ENCODE measurements around the gene SNRPD2.

Gene SNRPD2

DNA sequence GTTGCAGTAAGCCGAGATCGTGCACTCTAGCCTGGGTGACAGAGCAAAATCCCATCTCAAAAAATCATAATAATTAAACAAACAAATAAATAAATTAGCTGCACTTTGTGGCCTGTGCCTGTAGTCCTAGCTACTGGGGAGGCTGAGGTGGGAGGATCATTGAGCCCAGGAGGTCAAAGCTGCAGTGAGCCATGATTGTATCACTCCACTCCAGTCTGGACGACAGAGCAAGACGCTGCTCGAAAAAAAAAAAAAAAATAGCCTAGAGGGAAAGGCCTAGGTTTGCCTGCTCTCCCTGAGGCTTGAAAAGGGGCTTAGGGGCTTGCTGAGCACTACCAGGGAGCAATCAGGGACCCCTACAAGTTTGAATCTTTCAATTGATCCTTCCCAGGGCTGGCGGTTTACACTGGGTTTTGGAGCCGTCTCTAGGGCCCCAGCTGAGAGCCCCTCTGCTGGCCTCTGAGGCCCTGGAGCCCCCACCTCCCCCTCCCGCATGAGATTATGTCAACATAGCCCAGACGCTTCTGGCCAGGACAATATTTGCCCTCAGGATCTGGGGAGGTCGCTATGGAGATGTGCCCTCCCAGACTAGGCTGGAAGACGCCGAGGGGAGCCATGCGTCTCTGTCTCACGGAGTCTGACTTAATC, 34.1 kb downstream of the SNRPD2 start:
- no peak for DNase-seq (ENCODE audit: low read depth, low spot score)

DNA sequence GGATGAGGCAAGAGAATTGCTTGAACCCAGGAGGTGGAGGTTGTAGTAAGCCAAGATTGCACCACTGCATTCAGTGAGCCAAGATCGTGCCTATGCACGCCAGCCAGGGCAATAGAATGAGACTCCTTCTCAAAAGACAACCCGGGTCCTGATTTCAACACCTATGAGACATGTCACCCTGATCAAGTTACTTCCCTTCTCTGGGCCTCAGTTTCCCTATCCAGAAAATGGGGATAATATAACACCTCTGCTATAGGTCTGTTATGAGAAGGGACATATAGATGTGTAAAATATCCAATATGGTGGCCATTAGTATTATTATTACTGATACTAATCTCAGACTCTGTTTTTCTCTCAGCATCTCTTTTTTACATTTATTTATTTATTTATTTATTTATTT, 36.7 kb downstream of the SNRPD2 start:
- no peak for DNase-seq (ENCODE audit: low read depth, low spot score)

DNA sequence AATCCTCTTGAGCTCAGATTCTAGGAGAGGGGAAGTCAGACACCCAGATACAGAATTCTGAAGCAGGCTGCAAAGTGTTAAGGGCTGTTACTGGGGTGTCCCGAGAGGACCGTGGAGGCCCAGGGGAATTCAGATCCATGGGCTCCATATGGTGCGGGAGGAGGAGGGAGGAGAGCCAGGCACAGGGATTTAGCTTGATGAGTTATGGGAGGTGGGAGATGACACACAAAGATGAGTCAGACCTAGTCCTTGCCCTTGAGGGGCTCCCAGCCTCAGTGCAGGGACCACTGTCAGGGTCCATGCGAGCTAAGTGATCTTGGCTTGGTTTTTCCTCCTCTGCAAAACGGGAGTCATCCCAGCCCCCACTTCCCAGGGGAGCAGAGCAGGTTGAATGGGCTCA, 38.1 kb downstream of the SNRPD2 start:
- no peak for DNase-seq (ENCODE audit: low read depth, low spot score)

DNA sequence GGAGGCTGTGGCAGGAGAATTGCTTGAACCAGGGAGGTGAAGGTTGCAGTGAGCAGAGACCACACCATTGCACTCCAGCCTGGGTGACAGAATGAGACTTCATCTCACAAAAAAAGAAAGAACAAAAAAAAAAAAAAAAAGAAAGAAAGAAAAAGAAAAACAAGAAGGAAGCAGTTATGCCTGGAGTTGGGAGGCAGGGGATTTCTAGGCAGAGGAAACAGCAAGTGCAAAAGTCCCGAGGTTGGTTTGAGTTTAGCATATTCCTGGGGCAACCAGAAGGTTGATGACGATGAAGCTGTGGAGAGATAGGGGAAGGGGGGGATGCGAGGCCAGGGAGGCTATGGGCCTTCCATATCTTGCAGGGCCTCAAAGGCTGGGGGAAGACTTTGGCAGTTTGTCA, 41.0 kb downstream of the SNRPD2 start:
- no peak for DNase-seq (ENCODE audit: low read depth, low spot score)

DNA sequence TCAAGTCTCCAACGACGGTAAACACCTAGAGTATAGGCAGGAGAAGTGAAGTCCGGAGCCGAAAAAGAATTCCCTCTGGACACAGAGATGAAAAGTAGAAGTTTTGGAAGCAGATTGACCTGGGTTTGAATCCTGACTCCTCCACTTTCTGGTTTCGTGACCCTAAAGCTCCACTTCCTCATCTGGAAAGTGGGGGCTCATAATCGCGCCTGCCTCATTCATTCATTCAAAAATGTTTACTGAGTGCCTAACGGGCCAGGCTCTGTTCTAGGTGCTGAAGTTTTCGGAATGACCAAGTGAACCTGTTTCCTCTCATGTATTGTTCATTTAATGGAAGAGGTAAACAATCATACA, 45.4 kb downstream of the SNRPD2 start:
- no peak for DNase-seq (ENCODE audit: low read depth, low spot score)

DNA sequence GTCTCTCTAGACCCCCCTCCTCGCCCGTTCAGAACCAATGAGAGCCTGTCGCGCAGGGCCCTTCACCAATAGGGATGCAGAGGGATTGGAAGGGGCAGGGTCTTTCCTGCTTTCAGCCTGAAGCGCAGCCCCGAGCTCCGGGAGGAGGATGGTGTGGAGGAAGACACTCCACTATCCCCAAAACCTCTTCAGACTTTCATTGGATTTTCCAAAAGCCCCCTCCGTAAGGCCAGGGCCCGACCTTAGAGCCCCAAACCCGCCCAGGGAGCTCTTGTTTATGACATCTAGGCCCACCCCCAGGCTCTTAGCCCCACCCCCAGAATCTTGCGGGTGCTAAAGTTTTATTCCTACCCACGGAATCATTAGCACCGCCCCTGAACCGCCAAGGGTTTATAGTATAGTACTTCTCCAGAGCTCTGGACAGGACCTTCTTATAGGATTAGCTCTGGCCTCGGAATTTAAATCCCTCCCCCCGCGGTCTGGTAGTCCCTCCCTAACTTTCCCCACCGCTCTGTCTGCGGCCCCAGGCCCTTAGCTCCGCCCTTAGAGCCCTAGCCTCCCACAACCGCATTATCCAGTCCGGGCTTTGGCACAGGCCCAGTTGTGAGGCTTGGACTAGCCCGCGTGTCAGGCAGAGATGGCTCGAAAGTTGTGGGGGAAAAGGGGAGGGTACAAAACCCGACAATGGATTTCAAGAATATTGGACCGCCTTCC, 46.0 kb downstream of the SNRPD2 start:
- DNase-seq (ENCODE audit: low read depth, low spot score): peak; percentile 80

DNA sequence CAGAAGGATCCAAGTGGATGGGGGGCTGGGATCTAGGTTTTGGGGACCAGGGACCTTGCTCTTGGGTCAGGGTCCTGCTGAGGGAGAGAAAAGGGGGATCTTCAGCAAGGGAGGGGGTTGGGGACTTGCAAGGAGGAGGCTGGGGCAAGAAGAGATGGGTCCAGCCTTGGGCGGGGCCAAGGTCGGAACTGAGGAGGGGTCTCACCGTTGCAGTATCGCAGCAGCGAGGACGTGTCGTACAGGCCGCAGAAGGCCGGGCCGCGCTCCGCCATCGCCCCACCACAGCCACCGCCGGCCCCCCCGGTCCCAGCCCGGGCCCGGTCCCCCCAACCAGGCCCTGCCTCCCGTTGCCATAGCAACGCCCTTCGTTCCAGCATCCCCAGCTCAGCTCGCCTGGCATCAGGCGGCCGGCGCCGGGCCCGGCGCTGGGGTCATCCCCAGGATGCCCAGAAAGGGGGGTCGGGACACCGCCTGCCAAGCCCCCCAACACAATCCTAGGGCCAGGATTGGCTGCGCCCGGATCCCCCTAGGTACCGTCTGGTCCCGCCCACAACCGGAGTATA, 46.6 kb downstream of the SNRPD2 start:
- no peak for DNase-seq (ENCODE audit: low read depth, low spot score)

DNA sequence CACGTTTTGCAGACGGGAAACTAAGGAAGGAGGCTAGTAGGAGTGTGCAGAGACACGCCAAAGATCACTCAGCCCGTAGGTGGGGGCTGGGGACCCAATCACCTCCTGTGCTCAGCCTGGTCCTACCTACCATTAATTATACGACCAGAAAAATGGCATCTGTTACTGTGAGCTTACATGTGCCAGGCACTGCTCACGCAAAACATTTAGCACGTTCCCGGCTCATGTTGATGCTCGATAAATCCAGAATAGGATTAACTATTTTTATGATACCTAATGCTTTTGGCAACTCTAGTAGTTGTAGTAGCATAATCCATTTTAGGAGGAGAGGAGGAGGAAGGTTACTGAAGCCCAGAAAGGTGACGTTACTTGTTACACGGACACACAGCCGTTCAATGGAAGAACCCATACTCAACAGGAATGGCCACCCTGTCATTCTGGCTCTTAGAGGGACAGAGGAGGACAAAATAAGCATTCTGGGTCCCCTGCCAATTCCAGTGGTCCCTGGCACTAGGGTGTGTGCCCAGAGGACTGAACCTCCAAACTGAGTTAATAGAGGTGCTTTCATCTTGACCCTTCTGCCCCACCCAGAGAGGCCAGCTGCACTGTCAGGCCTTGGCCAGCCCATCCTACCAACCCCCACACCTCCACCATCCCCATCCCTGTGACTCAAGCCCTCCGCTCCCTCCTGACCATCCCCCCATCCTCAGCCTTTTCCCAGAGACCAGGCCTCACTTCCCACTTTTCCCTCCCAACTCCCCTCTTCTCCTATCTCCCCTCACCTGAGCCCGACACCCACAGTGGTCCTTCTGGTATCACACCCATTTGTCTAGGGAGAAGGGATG, 47.6 kb downstream of the SNRPD2 start:
- DNase-seq (ENCODE audit: low read depth, low spot score): no peak

DNA sequence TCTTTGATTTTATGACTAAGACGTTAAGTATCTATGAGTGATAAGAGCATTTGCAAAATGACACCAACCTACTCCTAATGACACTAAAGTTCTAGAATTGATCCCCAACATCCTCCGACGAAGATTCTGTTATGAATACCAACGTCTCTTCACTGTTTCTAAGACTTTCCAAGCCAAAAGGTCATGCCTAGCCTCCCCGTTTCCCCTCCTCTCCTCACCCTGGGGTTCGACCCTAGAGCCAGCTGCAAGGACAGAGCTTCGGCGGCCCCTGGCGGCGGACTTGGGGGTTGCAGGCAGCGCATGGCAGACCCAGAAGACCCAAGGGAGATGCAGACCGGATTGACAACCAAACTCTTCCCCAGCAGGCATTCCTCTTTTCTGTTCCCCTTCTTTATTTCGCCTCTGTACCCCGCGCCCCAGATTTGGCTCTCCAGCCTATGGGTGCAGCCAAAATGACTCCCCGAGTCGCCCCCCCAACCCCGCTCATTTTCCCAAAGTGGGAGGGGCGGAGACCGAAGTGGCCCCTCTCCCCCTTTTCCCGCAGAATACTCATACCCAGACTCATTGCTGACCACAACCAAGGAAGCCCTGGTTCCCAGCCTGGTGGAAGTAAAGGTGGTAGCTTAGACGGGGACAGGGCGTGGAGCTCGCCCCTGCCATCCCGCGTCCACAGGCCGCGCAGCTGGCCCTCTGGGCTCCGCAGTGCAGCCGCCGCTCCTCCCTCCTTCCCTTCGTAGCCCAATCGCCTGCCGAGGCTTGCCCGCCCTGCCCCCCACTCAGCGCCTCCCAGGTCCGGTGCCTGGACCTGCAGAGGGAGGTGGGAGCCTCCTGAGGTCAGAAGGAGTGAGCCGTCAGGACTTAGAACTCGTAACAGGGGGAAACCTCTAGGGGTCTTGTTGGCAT, 48.5 kb downstream of the SNRPD2 start:
- DNase-seq (ENCODE audit: low read depth, low spot score): peak; percentile 62

DNA sequence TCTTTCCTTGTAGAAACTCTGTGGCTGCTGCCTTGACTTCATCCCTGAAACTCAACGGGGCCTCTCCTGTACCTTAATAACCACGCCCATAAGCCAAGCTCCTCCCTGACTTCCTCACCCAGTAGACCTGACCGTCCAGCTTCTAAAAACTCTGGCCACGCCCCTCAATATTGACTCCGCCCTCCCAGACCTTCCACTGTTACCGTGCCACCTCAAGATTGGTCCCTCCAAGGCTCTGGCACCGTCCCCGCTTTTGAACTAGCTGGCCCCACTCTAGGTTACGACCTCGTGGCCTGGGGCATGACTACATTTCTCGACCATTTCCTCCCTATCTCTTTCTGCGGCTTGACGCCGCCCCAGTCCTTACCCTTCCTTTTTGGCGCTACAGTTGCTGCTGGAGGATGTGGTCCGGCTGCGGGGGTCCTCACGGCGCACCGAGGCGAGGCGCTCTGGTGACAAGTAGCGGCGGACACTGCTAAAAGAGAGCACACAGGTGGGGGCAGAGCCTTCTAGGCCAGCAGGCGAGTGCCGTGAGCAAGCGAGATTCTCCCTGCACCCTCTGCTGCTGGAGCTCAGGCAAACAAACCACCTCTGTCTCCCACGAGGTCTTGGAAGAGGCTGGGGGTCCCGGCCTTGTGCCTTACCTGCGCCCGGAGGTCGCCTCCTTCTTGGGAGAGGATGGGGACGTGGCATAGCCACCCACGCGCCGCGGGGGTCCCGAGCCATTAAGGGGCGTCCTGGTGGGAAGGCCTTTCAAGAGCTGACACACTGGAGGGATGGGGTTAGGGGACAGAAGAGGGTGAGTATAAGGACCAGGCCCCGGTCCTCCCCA, 50.3 kb downstream of the SNRPD2 start:
- no peak for DNase-seq (ENCODE audit: low read depth, low spot score)

DNA sequence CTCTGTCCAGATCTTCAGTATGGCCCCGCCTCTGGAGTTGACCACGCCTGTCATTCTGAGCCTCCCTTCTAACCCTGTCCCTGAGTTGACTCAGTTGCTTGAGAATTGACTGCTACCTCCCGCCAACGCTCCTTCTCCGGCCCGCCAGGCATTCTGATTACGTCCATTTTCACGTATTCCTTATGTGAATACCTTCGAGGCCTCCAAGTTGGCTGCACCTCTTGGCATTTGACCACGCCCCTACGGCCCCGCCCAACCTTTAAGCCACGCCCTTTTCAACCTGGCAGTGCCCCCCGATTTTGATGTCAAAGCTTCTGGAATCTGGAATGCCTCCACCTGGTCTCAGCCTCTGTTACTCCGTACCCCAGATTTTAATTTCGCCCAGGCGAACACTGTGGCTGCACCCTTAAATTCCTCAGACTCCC, 50.9 kb downstream of the SNRPD2 start:
- no peak for DNase-seq (ENCODE audit: low read depth, low spot score)

DNA sequence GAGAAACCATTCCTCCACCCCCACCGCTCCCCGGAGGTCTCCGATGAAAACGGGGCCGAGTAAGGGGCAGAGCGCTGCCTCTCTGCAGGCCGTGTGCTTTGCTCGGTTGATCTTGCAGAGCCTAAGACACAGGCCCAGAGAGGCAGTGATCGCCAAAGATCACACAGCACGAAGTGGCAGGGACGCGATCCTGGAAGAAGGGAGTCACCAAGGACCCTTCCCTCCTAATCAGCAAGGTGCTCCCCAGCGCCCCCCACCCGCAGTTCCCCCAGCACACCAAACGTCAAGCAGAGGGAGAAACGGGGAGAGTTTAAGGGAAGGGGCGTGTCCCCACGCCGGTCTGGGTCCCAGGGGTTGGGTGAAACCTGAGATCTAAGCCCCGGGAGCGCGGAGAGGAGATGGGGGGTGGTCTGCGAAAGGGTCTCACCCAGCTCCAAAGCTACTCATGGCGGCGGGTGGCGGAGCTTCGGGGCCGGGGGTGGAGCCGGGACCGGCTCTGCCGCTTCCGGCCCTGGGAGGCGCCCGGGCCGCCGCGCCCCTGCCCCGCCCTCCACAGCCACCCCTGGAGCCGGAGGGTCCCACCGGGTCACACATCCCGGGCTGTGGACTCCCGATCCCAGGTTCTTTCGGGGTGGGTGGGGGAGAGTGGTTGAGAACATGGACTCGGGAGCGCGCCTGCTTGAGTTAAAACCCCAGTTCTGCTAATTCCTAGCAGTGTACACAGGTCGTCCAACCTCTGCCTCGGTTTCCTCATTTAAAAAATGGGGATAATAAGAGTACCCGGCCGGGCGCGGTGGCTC, 52.6 kb downstream of the SNRPD2 start, which contains the start of gene EML2:
Gene EML2, minus strand, starts transcription at position 468 of the 800 bp plus-strand sequence. Its CDS starts 21 bp downstream, at position 447.
- DNase-seq (ENCODE audit: low read depth, low spot score): no peak

DNA sequence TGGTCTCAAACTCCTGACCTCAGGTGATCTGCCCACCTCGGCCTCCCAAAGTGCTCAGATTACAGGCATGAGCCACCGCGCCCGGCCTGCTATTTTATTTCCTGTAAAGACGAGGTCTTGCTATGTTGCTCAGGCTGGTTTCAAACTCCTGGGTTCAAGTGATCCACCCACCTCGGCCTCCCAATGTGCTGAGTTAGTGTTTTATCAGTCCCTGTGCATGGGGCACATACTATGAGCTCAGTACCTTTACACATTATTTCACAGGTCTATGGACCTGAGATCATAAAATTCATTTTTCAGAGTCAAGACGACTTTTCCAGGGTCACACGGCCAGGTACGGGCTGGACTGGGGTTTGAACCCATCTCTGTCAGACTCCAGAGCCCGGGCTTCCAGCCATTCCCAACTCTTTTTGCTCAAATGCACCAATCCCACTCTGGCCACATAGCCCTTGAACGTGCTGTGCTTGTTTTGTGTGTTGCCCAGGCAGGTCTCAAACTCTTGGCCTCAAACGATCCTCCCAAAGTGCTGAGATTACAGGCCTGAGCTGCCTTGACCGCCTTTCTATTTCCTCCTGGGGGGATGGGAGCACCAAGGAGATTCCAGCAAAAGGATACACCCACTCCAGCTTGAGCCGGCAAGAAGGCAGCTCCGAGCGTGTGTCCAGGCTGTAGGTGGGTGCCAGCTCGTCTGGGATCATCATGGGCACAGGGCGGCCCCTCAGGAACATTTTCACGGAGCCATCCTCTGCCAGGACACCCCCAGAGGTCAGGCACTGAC, 53.7 kb downstream of the SNRPD2 start:
- DNase-seq (ENCODE audit: low read depth, low spot score): no peak

All from smooth muscle cell of the brain vasculature (primary cell).